Panc1 (cell line): ENCODE data around the gene KIRREL3.

Experiments
- SIN3A ChIP-seq: IDR thresholded peaks from 2 replicates; pipeline ENCODE4 v1.6.1; 2012; ENCODE audit warnings: low read depth, mild to moderate bottlenecking, low read length, moderate library complexity, borderline replicate concordance; ENCODE audit not compliant: insufficient read depth
- TF ChIP-seq, protein P1 (sequence below): fragments of 450-650 bp; IDR thresholded peaks from 2 replicates; pipeline ENCODE4 v1.5.1; 2017; ENCODE audit warnings: mild to moderate bottlenecking

DNA sequence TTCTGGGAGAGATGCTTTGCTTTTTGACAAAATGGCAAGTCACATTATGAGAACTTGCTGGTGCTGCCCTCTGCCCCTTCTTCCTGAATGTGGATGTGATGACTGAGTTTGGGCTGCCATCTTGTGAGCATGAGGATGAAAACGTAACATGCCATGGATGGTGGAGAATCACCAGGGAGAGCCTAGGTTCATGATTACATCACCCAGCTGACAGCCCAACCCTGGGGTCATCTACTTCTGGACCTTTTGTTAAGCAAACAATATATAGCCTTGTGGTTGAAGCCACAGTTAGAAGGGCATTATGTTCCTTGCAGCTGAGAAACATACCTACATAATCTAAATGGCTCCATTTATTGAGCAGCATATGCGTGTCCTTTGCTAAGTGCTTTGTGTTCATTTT, 321.5 kb downstream of the KIRREL3 start:
- TF ChIP-seq SIN3A = no peak
- TF ChIP-seq, protein P1, sequence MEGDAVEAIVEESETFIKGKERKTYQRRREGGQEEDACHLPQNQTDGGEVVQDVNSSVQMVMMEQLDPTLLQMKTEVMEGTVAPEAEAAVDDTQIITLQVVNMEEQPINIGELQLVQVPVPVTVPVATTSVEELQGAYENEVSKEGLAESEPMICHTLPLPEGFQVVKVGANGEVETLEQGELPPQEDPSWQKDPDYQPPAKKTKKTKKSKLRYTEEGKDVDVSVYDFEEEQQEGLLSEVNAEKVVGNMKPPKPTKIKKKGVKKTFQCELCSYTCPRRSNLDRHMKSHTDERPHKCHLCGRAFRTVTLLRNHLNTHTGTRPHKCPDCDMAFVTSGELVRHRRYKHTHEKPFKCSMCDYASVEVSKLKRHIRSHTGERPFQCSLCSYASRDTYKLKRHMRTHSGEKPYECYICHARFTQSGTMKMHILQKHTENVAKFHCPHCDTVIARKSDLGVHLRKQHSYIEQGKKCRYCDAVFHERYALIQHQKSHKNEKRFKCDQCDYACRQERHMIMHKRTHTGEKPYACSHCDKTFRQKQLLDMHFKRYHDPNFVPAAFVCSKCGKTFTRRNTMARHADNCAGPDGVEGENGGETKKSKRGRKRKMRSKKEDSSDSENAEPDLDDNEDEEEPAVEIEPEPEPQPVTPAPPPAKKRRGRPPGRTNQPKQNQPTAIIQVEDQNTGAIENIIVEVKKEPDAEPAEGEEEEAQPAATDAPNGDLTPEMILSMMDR = no peak
